Spleen (tissue), 7 donors: Measurements from ENCODE around the gene KHK.

Source experiments
- POLR2AphosphoS5 ChIP-seq, 3 donors: sonication (generic); formaldehyde crosslinking; IDR thresholded peaks; one replicate each; pipeline ENCODE4 v1.5.1; 2017; ENCODE audit warnings: antibody characterized with exemption in 3 of 3
- TF ChIP-seq, protein P1 (sequence below), 11 experiments: fragments of 200-600 bp in 7 of 11; fragments of 450-650 bp in 4 of 11; sonication (generic) in 4 of 11; IDR thresholded peaks in 8 of 11; conservative IDR thresholded peaks in 3 of 11; 1 replicate in 7 of 11; 2 replicates in 4 of 11; pipeline versions ENCODE4 v1.4.0 to v1.8.0; 2016 to 2021; ENCODE audit warnings: antibody characterized with exemption in 11 of 11, inconsistent platforms in 4 of 11, mild to moderate bottlenecking in 1 of 11
- donor health status: DM: no; HTN: no; CAD: no; lungs with moderate emphysema.
- donor health status: DM: no; HTN: no; CAD: no.
- donor health status: DM: no; HTN: no; CAD: no.

DNA sequence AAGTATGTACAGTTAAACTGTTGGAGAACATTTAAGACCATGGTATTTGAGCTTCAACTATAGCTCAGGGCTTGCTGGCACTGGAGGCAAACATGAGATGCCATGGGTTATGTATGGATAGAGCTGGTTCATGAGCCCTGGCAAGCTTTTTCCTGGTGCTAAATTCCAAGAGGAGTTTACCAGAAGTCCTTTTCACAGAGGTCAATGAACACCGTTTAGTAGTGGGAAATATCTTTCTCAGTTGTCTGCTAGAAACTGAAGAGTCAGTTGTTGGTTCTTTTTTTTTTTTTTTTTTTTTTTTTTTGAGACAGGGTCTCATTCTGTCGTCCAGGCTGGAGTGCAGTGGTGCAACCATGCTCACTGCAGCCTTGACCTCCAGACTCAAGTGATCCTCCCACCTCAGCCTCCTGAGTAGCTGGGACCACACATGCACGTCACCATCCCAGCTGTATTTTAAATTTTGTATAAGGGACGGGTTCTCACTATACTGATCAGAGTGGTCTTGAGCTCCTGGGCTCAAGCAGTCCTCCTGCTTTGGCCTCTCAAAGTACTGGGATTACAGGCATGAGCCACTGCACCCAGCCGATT lies 1.3 kb downstream of the KHK start:
- TF ChIP-seq, protein P1, sequence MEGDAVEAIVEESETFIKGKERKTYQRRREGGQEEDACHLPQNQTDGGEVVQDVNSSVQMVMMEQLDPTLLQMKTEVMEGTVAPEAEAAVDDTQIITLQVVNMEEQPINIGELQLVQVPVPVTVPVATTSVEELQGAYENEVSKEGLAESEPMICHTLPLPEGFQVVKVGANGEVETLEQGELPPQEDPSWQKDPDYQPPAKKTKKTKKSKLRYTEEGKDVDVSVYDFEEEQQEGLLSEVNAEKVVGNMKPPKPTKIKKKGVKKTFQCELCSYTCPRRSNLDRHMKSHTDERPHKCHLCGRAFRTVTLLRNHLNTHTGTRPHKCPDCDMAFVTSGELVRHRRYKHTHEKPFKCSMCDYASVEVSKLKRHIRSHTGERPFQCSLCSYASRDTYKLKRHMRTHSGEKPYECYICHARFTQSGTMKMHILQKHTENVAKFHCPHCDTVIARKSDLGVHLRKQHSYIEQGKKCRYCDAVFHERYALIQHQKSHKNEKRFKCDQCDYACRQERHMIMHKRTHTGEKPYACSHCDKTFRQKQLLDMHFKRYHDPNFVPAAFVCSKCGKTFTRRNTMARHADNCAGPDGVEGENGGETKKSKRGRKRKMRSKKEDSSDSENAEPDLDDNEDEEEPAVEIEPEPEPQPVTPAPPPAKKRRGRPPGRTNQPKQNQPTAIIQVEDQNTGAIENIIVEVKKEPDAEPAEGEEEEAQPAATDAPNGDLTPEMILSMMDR (IDR thresholded peaks at IDR 0.05 in 8 of 11, conservative IDR thresholded peaks at IDR 0.05 in 3 of 11): no peak
- TF ChIP-seq POLR2AphosphoS5 (IDR thresholded peaks at IDR 0.05): no peak
